B cell (primary cell): Measurements from ENCODE around the gene SLC4A11. TPM values are rescaled to one million over a fixed set of nuclear protein-coding genes. Genes with fewer than 3 reads are reported as not detected.

ENCODE experiments used
- ATAC-seq: fragments of 200-7000 bp; cut with Tn5 transposase; one replicate; pipeline ENCODE4 v1.10.0; 2021; ENCODE audit warnings: low read depth, mild to moderate bottlenecking, moderate number of reproducible peaks, moderate library complexity
- CTCF ChIA-PET: fragments of 350-600 bp; sonication (Branson Sonifier 250); formaldehyde crosslinking; loops from one replicate; lab custom pipeline; 2021; ENCODE audit warnings: antibody characterized with exemption, inconsistent platforms; lab: Charles Lee
- POLR2A ChIA-PET: fragments of 350-600 bp; sonication (Branson Sonifier 250); formaldehyde crosslinking; loops from one replicate; lab custom pipeline; 2021; ENCODE audit warnings: antibody characterized with exemption; lab: Charles Lee
- DNase-seq: peaks from one replicate; pipeline ENCODE4 v3.0.0; 2013
- H2AFZ ChIP-seq: 2 replicates; pipeline ENCODE4 v1.6.1; 2012; ENCODE audit warnings: mild to moderate bottlenecking, low read depth, low read length; ENCODE audit not compliant: insufficient read depth, poor library complexity, severe bottlenecking
- H3K27ac ChIP-seq, 2 donors: 1 replicate in 1 of 2; 2 replicates in 1 of 2; pipeline ENCODE4 v1.5.1; 2012 to 2013; ENCODE audit warnings: low read length in 2 of 2, mild to moderate bottlenecking in 2 of 2, moderate library complexity in 1 of 2
- H3K27me3 ChIP-seq, 4 experiments: fragments of 200-600 bp in 1 of 4; sonication (generic) in 1 of 4; replicated peaks in 1 of 4; 1 replicate in 2 of 4; 2 replicates in 2 of 4; pipeline versions ENCODE4 v1.6.1 to v1.7.0; 2013 to 2016; ENCODE audit warnings: low read length in 3 of 4, mild to moderate bottlenecking in 2 of 4, mixed read lengths in 1 of 4, moderate library complexity in 1 of 4; ENCODE audit not compliant: insufficient read depth in 4 of 4, control insufficient read depth in 3 of 4; ENCODE audit errors: control extremely low read depth in 1 of 4
- H3K36me3 ChIP-seq, 2 experiments: replicated peaks in 1 of 2; 1 replicate in 1 of 2; 2 replicates in 1 of 2; pipeline versions ENCODE4 v1.6.1 to v1.7.1; 2013; ENCODE audit warnings: low read length in 1 of 2; ENCODE audit not compliant: insufficient read depth in 2 of 2, control insufficient read depth in 1 of 2; ENCODE audit errors: control extremely low read depth in 1 of 2, extremely low read depth in 1 of 2
- H3K4me1 ChIP-seq, 2 donors: fragments of 200-600 bp in 1 of 2; sonication (generic) in 1 of 2; 1 replicate in 1 of 2; 2 replicates in 1 of 2; pipeline versions ENCODE4 v1.5.1 to v1.6.1; 2013 to 2017; ENCODE audit warnings: low read length in 2 of 2; ENCODE audit not compliant: control insufficient read depth in 2 of 2, insufficient read depth in 2 of 2
- H3K4me2 ChIP-seq: replicated peaks from 2 replicates; pipeline ENCODE3; 2012; ENCODE audit warnings: mild to moderate bottlenecking, low read depth, low read length; ENCODE audit not compliant: poor library complexity, severe bottlenecking
- H3K4me3 ChIP-seq, 5 experiments: fragments of 200-600 bp in 1 of 5; sonication (generic) in 1 of 5; 1 replicate in 3 of 5; 2 replicates in 2 of 5; pipeline versions ENCODE4 v1.5.1 to v1.7.0; 2011 to 2016; ENCODE audit warnings: low read length in 4 of 5, mild to moderate bottlenecking in 4 of 5, low read depth in 2 of 5, control low read depth in 1 of 5, moderate library complexity in 1 of 5; ENCODE audit not compliant: insufficient read depth in 1 of 5; ENCODE audit errors: control extremely low read depth in 1 of 5, extremely low read depth in 1 of 5
- H3K79me2 ChIP-seq: fragments of 200-600 bp; sonication (generic); one replicate; pipeline ENCODE4 v1.6.0; 2016; ENCODE audit warnings: low read length; ENCODE audit not compliant: control insufficient read depth, insufficient read depth
- H3K9ac ChIP-seq: fragments of 200-600 bp; sonication (generic); 2 replicates; pipeline ENCODE4 v1.6.1; 2017; ENCODE audit warnings: mild to moderate bottlenecking, low read length, moderate library complexity
- H3K9me3 ChIP-seq, 3 donors: one replicate each; pipeline versions ENCODE4 v1.6.1 to v1.7.1; 2013; ENCODE audit warnings: low read length in 2 of 3; ENCODE audit not compliant: control insufficient read depth in 2 of 3, insufficient read depth in 1 of 3; ENCODE audit errors: control extremely low read depth in 1 of 3
- H4K20me1 ChIP-seq: 2 replicates; pipeline ENCODE4 v1.6.0; 2012; ENCODE audit warnings: mild to moderate bottlenecking, low read length; ENCODE audit not compliant: insufficient read depth, control insufficient read depth, poor library complexity, severe bottlenecking
- H3K27ac Mint-ChIP-seq: one replicate; pipeline ENCODE4 v1.8.0; 2021; ENCODE audit warnings: mixed read lengths
- H3K27me3 Mint-ChIP-seq: one replicate; pipeline ENCODE4 v1.8.0; 2021; ENCODE audit warnings: mixed read lengths
- H3K4me1 Mint-ChIP-seq: one replicate; pipeline ENCODE4 v1.8.0; 2021; ENCODE audit warnings: mixed read lengths
- H3K4me3 Mint-ChIP-seq: one replicate; pipeline ENCODE4 v1.8.0; 2021; ENCODE audit warnings: mixed read lengths
- H3K9me3 Mint-ChIP-seq: one replicate; pipeline ENCODE4 v1.8.0; 2022; ENCODE audit warnings: mixed read lengths; ENCODE audit not compliant: insufficient read depth
- EZH2 ChIP-seq: IDR thresholded peaks from 2 replicates; pipeline ENCODE4 v1.6.1; 2012; ENCODE audit warnings: borderline replicate concordance, low read depth, mild to moderate bottlenecking, moderate library complexity, low read length; ENCODE audit not compliant: insufficient read depth, poor library complexity, severe bottlenecking
- WGBS: methylation state at CpG from one replicate; pipeline ENCODE4 v1.1.5; 2013; ENCODE audit warnings: missing lambda C conversion rate; ENCODE audit not compliant: insufficient coverage; 5-methylcytosine and 5-hydroxymethylcytosine counted together
- intact Hi-C: fragments of 100-400 bp; cut with micrococcal nuclease; formaldehyde crosslinking; loops from one replicate; pipeline ENCODE4 v1.10.0; 2022
- polyA plus RNA-seq: library from polyadenylated mRNA; depleted of rRNA; stranded (reverse); fragments of >200 nt; gene quantifications from 2 replicates; pipeline ENCODE4 v1.2.3, GENCODE V29; 2012
- total RNA-seq, 2 donors: library from RNA; stranded (reverse); fragments of 120-200 nt in 1 of 2; gene quantifications; 1 replicate in 1 of 2; 2 replicates in 1 of 2; pipeline versions ENCODE4 v1.2.3 to v1.2.4, GENCODE V29; 2013 to 2022
- TF ChIP-seq, protein P1 (sequence below): fragments of 200-600 bp; IDR thresholded peaks from one replicate; pipeline ENCODE4 v1.8.0; 2022; ENCODE audit warnings: antibody characterized with exemption, mild to moderate bottlenecking

SLC4A11 gene
- total and polyA plus RNA-seq, 2 donors (not counting 1 experiment from before 2014, with no cell fraction given), result 0.85 to 1.6 TPM

DNA sequence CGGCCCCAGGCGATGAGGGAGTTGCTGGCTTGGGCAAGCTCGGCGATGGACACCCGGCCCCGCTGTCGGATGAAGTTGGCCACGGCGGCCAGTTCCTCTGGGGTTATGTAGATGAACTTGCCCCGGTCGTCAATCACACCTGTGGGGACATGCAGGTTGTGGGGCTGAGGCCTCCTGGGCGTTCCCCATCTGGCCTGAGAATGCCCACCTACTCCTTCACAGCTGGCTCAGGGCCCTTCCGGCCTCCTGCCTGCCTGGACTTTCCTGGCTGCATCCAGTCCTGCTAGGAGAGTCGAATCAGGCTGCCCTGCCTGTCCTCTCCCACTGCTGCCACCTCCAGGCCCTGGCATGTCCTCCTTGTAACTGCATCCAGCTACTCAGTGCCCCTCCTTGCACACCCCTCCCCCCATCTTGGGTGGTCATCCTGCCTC lies 48.3 kb downstream of the SLC4A11 start:
- H3K4me1 Mint-ChIP-seq, result no peaks in the 10 kb centered on the region
- Histone ChIP-seq H3K36me3 (peaks cover 1 to 59% of the 10 kb centered on the region in 2 experiments), H2AFZ (no peak overlapping the region), H3K9ac (no peak overlapping the region), H3K27ac (no peak overlapping the region), H3K27me3 (no peaks in the 10 kb centered on the region), H4K20me1 (no peaks in the 10 kb centered on the region), H3K4me3 (no peak overlapping the region), H3K4me1 (no peaks in the 10 kb centered on the region), H3K9me3 (no peaks in the 10 kb centered on the region), H3K79me2 (no peaks in the 10 kb centered on the region), H3K4me2 (no peak overlapping the region)
- 98% methylated on average over 14 of the region's 14 CpGs for WGBS
- no peak for ATAC-seq
- intact Hi-C loops, result no loop called here
- TF ChIP-seq EZH2, result no peak
- TF ChIP-seq, protein P1, sequence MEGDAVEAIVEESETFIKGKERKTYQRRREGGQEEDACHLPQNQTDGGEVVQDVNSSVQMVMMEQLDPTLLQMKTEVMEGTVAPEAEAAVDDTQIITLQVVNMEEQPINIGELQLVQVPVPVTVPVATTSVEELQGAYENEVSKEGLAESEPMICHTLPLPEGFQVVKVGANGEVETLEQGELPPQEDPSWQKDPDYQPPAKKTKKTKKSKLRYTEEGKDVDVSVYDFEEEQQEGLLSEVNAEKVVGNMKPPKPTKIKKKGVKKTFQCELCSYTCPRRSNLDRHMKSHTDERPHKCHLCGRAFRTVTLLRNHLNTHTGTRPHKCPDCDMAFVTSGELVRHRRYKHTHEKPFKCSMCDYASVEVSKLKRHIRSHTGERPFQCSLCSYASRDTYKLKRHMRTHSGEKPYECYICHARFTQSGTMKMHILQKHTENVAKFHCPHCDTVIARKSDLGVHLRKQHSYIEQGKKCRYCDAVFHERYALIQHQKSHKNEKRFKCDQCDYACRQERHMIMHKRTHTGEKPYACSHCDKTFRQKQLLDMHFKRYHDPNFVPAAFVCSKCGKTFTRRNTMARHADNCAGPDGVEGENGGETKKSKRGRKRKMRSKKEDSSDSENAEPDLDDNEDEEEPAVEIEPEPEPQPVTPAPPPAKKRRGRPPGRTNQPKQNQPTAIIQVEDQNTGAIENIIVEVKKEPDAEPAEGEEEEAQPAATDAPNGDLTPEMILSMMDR, result no peak
- H3K27ac Mint-ChIP-seq, result peak overlapping the region; percentile 61
- DNase-seq, result no peak
- POLR2A ChIA-PET, result no interaction called here
- H3K9me3 Mint-ChIP-seq, result no peaks in the 10 kb centered on the region
- no peaks in the 10 kb centered on the region for H3K27me3 Mint-ChIP-seq
- no peak overlapping the region for H3K4me3 Mint-ChIP-seq
- CTCF ChIA-PET, result no interaction called here

GRCh38 chr20:3189561-3190131 lies 49.3 kb downstream of the SLC4A11 start:
- no peaks in the 10 kb centered on the region for H3K4me1 ChIP-seq
- H3K4me2 ChIP-seq, result no peak overlapping the region
- Mint-ChIP-seq H3K4me3 (no peak overlapping the region), H3K27me3 (no peaks in the 10 kb centered on the region), H3K27ac (peak overlapping the region; percentile 15), H3K9me3 (no peaks in the 10 kb centered on the region), H3K4me1 (no peaks in the 10 kb centered on the region)
- ChIA-PET POLR2A (no interaction called here), CTCF (no interaction called here)
- no peaks in the 10 kb centered on the region for H3K9me3 ChIP-seq
- no peaks in the 10 kb centered on the region for H3K27me3 ChIP-seq
- H4K20me1 ChIP-seq, result no peaks in the 10 kb centered on the region
- H3K9ac ChIP-seq, result no peak overlapping the region
- no peak for TF ChIP-seq EZH2
- TF ChIP-seq, protein P1, result no peak
- no peak overlapping the region for H2AFZ ChIP-seq
- no peak overlapping the region for H3K4me3 ChIP-seq
- no peaks in the 10 kb centered on the region for H3K79me2 ChIP-seq
- peaks cover 1 to 48% of the 10 kb centered on the region in 2 experiments for H3K36me3 ChIP-seq
- H3K27ac ChIP-seq, result no peak overlapping the region
- intact Hi-C loops, result no loop called here
- DNase-seq (no peak), ATAC-seq (no peak)
- 87% methylated on average over 3 of the region's 4 CpGs for WGBS
